Neural cell (in vitro differentiated cells): ENCODE results near the gene DHCR24. TPM values are rescaled to one million over a fixed set of nuclear protein-coding genes. Genes with fewer than 3 reads are reported as not detected.

ENCODE experiments used
- H2AFZ ChIP-seq: fragments of 200-600, 300-800 bp; sonication (generic), shearing (Covaris generic); 2 replicates; pipeline ENCODE4 v1.6.0; 2014; ENCODE audit warnings: low read depth, mild to moderate bottlenecking, antibody characterized with exemption, low read length, moderate library complexity
- H3F3A ChIP-seq: fragments of 200-600 bp; shearing (Covaris generic); 2 replicates; pipeline ENCODE4 v1.6.1; 2016; ENCODE audit warnings: mild to moderate bottlenecking, moderate library complexity, mixed read lengths, antibody characterized with exemption, low read length; ENCODE audit not compliant: insufficient read depth, poor library complexity, severe bottlenecking
- H3K27ac ChIP-seq: fragments of 200-600, 300-800 bp; sonication (generic), shearing (Covaris generic); 2 replicates; pipeline ENCODE4 v1.5.1; 2014; ENCODE audit warnings: mild to moderate bottlenecking, low read length, moderate library complexity
- H3K27me3 ChIP-seq: fragments of 300-800, 200-600 bp; sonication (generic), shearing (Covaris generic); 2 replicates; pipeline ENCODE4 v1.6.0; 2014; ENCODE audit warnings: mild to moderate bottlenecking, low read depth, low read length, moderate library complexity; ENCODE audit not compliant: insufficient read depth
- H3K36me3 ChIP-seq: fragments of 300-800, 200-600 bp; sonication (generic), shearing (Covaris generic); 2 replicates; pipeline ENCODE4 v1.5.1; 2014; ENCODE audit warnings: mild to moderate bottlenecking, antibody characterized with exemption, low read length, moderate library complexity; ENCODE audit not compliant: insufficient read depth
- H3K4me2 ChIP-seq: fragments of 300-800, 200-600 bp; sonication (generic), shearing (Covaris generic); 2 replicates; pipeline ENCODE4 v1.6.0; 2014; ENCODE audit warnings: mild to moderate bottlenecking, low read length
- H3K4me3 ChIP-seq: fragments of 300-800, 200-600 bp; sonication (generic), shearing (Covaris generic); 2 replicates; pipeline ENCODE4 v1.5.1; 2014; ENCODE audit warnings: mild to moderate bottlenecking, low read length, moderate library complexity
- H3K79me2 ChIP-seq: fragments of 200-600 bp; shearing (Covaris generic); replicated peaks from 2 replicates; pipeline ENCODE4 v1.6.0; 2014; ENCODE audit warnings: mild to moderate bottlenecking, low read length, moderate library complexity; ENCODE audit not compliant: insufficient read depth
- H3K9ac ChIP-seq: fragments of 300-800, 200-600 bp; sonication (generic), shearing (Covaris generic); 2 replicates; pipeline ENCODE4 v1.6.1; 2016; ENCODE audit warnings: mild to moderate bottlenecking, low read length, mixed read lengths
- H3K9me2 ChIP-seq: fragments of 200-600 bp; shearing (Covaris generic); 2 replicates; pipeline ENCODE4 v1.6.1; 2016; ENCODE audit warnings: mild to moderate bottlenecking, low read length, mixed read lengths; ENCODE audit not compliant: insufficient read depth
- H3K9me3 ChIP-seq: fragments of 200-600, 300-800 bp; sonication (generic), shearing (Covaris generic); 2 replicates; pipeline ENCODE4 v1.6.1; 2016; ENCODE audit warnings: mild to moderate bottlenecking, mixed run types, low read length, moderate library complexity, mixed read lengths
- H4K20me1 ChIP-seq: fragments of 200-600 bp; shearing (Covaris generic); 2 replicates; pipeline ENCODE4 v1.6.1; 2016; ENCODE audit warnings: mild to moderate bottlenecking, mixed run types; ENCODE audit not compliant: insufficient read depth
- CTCF ChIP-seq: fragments of 450-650 bp; IDR thresholded peaks from 2 replicates; pipeline ENCODE4 v1.5.1; 2014; ENCODE audit warnings: antibody characterized with exemption, mild to moderate bottlenecking, moderate library complexity; ENCODE audit not compliant: poor library complexity, severe bottlenecking
- EP300 ChIP-seq: fragments of 450-650 bp; conservative IDR thresholded peaks from 2 replicates; pipeline ENCODE4 v1.6.1; 2014; ENCODE audit warnings: antibody characterized with exemption, mild to moderate bottlenecking, moderate library complexity; ENCODE audit not compliant: poor library complexity, severe bottlenecking
- EZH2 ChIP-seq: fragments of 200-600, 300-800 bp; shearing (Covaris generic), sonication (generic); IDR thresholded peaks from 2 replicates; pipeline ENCODE4 v1.6.1; 2014; ENCODE audit warnings: antibody characterized with exemption, low read length, borderline replicate concordance, mild to moderate bottlenecking; ENCODE audit not compliant: insufficient read depth, poor library complexity, severe bottlenecking
- MXI1 ChIP-seq: fragments of 450-650 bp; conservative IDR thresholded peaks from 2 replicates; pipeline ENCODE4 v1.6.1; 2014; ENCODE audit warnings: antibody characterized with exemption, mild to moderate bottlenecking; ENCODE audit not compliant: poor library complexity, severe bottlenecking
- POLR2AphosphoS5 ChIP-seq: IDR thresholded peaks from 2 replicates; pipeline ENCODE4 v1.6.1; 2012
- RAD21 ChIP-seq: fragments of 450-650 bp; conservative IDR thresholded peaks from 2 replicates; pipeline ENCODE4 v1.6.1; 2014; ENCODE audit warnings: antibody characterized with exemption, mild to moderate bottlenecking, moderate library complexity
- REST ChIP-seq: IDR thresholded peaks from 2 replicates; pipeline ENCODE4 v1.6.1; 2012; ENCODE audit warnings: borderline replicate concordance
- SMC3 ChIP-seq: fragments of 450-650 bp; conservative IDR thresholded peaks from 2 replicates; pipeline ENCODE4 v1.6.1; 2014; ENCODE audit warnings: antibody characterized with exemption, mild to moderate bottlenecking, moderate library complexity; ENCODE audit not compliant: poor library complexity
- TAF1 ChIP-seq: IDR thresholded peaks from 2 replicates; pipeline ENCODE4 v1.6.1; 2012; ENCODE audit warnings: low read depth
- polyA plus RNA-seq: library from polyadenylated mRNA; depleted of rRNA; stranded (reverse); fragments of >200 nt; gene quantifications from 2 replicates; pipeline ENCODE4 v1.2.3, GENCODE V29; 2014

Gene DHCR24
- polyA plus RNA-seq, 1 donor from 2014 or later: 91.3 TPM

- Histone ChIP-seq H3K27ac (no peak overlapping the region), H3K9ac (no peak overlapping the region), H3K9me3 (no peaks in the 10 kb centered on the region), H3K9me2 (no peaks in the 10 kb centered on the region), H3K27me3 (no peaks in the 10 kb centered on the region), H3F3A (no peaks in the 10 kb centered on the region), H4K20me1 (no peaks in the 10 kb centered on the region), H3K79me2 (no peaks in the 10 kb centered on the region), H2AFZ (no peak overlapping the region), H3K36me3 (peaks cover 18% of the 10 kb centered on the region), H3K4me3 (no peak overlapping the region), H3K4me2 (no peak overlapping the region)
- TF ChIP-seq EZH2 (no peak), POLR2AphosphoS5 (no peak), REST (no peak), EP300 (no peak), RAD21 (no peak), TAF1 (no peak), SMC3 (no peak), CTCF (no peak), MXI1 (no peak)
Observed at GRCh38 chr1:54867717-54868057, 19.3 kb downstream of the DHCR24 start.

GRCh38 chr1:54866801-54867716 lies 19.9 kb downstream of the DHCR24 start:
- no peak overlapping the region for H3K4me2 ChIP-seq
- H3K27me3 ChIP-seq: no peaks in the 10 kb centered on the region
- no peaks in the 10 kb centered on the region for H3K79me2 ChIP-seq
- H2AFZ ChIP-seq: no peak overlapping the region
- H3K27ac ChIP-seq: no peak overlapping the region
- no peaks in the 10 kb centered on the region for H3K9me3 ChIP-seq
- H3K9me2 ChIP-seq: no peaks in the 10 kb centered on the region
- peaks cover 18% of the 10 kb centered on the region for H3K36me3 ChIP-seq
- no peak overlapping the region for H3K4me3 ChIP-seq
- no peak overlapping the region for H3K9ac ChIP-seq
- H4K20me1 ChIP-seq: no peaks in the 10 kb centered on the region
- H3F3A ChIP-seq: no peaks in the 10 kb centered on the region
- TF ChIP-seq CTCF: no peak
- no peak for TF ChIP-seq MXI1
- no peak for TF ChIP-seq POLR2AphosphoS5
- TF ChIP-seq REST: no peak
- no peak for TF ChIP-seq EP300
- no peak for TF ChIP-seq TAF1
- no peak for TF ChIP-seq RAD21
- TF ChIP-seq SMC3: no peak
- TF ChIP-seq EZH2: no peak
